Measurements from ENCODE around the gene CD2AP. TPM values are rescaled to one million over a fixed set of nuclear protein-coding genes. Genes with fewer than 3 reads are reported as not detected.

Gene CD2AP
- total and polyA plus RNA-seq, 10 donors: 7.2 to 41.9 (median 31.9) TPM

- Histone ChIP-seq H3K9me3 (peaks cover 0 to 4% (median 0%) of the 10 kb centered on the region in 8 donors), H3K4me1 (peaks cover 0 to 10% (median 1%) of the 10 kb centered on the region in 6 donors), H3K4me3 (no peak overlapping the region), H3K27me3 (replicated peaks in 1 of 7) (no peaks in the 10 kb centered on the region), H3K36me3 (no peaks in the 10 kb centered on the region), H3K27ac (no peak overlapping the region)
- TF ChIP-seq CTCF (IDR thresholded peaks at IDR 0.05 in 8 of 11, conservative IDR thresholded peaks at IDR 0.05 in 3 of 11) (no peak), POLR2AphosphoS5 (IDR thresholded peaks at IDR 0.05) (no peak), POLR2A (IDR thresholded peaks at IDR 0.05) (no peak)
- intact Hi-C loops (cut with DNase I; ENCODE audit: low total_unique reads): no loop called here
- 88 to 97% (median 93%) methylated on average over 1 of the region's 1 CpG for WGBS, 5 donors
- no peak for DNase-seq
These were observed 13.5 kb upstream of the CD2AP start for GRCh38 chr6:47464052-47464451.

- Histone ChIP-seq H3K9me3 (peaks cover 0 to 4% (median 0%) of the 10 kb centered on the region in 8 donors), H3K36me3 (no peaks in the 10 kb centered on the region), H3K27ac (no peak overlapping the region), H3K4me3 (no peak overlapping the region), H3K4me1 (peaks cover 0 to 10% (median 1%) of the 10 kb centered on the region in 6 donors), H3K27me3 (replicated peaks in 1 of 7) (no peaks in the 10 kb centered on the region)
- DNase-seq: no peak
- WGBS, 5 donors: 60 to 75% (median 67%) methylated on average over 1 of the region's 1 CpG
- intact Hi-C loops (cut with DNase I; ENCODE audit: low total_unique reads): no loop called here
- TF ChIP-seq POLR2AphosphoS5 (IDR thresholded peaks at IDR 0.05) (no peak), POLR2A (IDR thresholded peaks at IDR 0.05) (no peak), CTCF (IDR thresholded peaks at IDR 0.05 in 8 of 11, conservative IDR thresholded peaks at IDR 0.05 in 3 of 11) (no peak)
These were observed 12.5 kb upstream of the CD2AP start for GRCh38 chr6:47465117-47465516.

DNA sequence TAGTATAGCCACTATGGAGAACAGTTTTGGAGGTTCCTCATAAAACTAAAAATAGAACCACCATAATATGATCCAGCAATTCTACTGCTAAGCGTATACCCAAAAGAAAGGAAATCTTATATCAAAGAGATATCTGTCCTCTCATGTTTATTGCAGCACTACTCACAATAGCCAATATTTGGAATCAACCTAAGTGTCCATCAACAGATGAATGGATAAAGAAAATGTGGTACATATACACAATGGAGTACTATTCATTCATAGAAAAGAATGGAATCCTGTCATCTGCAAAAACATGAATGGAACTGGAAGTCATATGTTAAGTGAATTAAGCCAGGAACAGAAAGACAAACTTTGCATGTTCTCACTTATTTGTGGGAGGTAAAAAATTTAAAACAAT, 5.7 kb upstream of the CD2AP start:
- intact Hi-C loops (cut with DNase I; ENCODE audit: low total_unique reads): no loop called here
- Histone ChIP-seq H3K4me1 (peaks cover under 1 to 8% (median 4%) of the 10 kb centered on the region in 6 donors), H3K9me3 (peaks cover 0 to 7% (median 0%) of the 10 kb centered on the region in 8 donors), H3K27me3 (replicated peaks in 1 of 7) (no peaks in the 10 kb centered on the region), H3K4me3 (no peak overlapping the region), H3K27ac (no peak overlapping the region), H3K36me3 (no peaks in the 10 kb centered on the region)
- 73 to 85% (median 77%) methylated on average over 1 of the region's 1 CpG for WGBS, 5 donors
- no peak for DNase-seq
- TF ChIP-seq POLR2AphosphoS5 (IDR thresholded peaks at IDR 0.05): no peak
- TF ChIP-seq CTCF (IDR thresholded peaks at IDR 0.05 in 8 of 11, conservative IDR thresholded peaks at IDR 0.05 in 3 of 11): no peak
- no peak for TF ChIP-seq POLR2A (IDR thresholded peaks at IDR 0.05)

DNA sequence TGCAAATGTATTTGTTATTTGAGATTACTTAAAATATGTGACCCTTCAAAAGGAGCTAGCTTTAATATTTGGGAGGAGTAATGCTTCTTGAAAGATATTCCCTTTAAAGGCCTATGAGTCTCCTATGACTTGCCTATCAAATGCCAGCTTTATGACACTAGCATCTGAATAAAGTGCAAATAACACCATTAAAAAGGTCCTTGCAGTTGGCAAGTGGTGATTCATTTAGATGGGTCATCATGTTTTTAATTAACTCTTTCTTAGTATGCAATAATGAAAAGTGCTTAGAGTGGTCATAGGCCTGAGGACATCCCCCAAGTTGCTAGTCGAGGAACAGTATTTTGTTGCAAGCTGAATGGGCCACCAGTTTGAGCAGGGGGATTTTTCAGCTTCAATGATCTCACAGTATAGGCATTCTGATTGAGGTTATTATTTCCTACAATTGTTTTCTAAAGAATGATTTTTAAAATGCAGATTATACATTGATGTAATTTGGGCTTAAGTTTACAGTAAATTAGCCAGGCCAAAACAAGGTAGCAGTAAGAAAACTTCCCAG, 3.7 kb upstream of the CD2AP start:
- Histone ChIP-seq H3K36me3 (no peaks in the 10 kb centered on the region), H3K4me3 (no peak overlapping the region), H3K27me3 (replicated peaks in 1 of 7) (no peaks in the 10 kb centered on the region), H3K9me3 (peaks cover 0 to 7% (median 0%) of the 10 kb centered on the region in 8 donors), H3K4me1 (peaks cover 5 to 18% (median 10%) of the 10 kb centered on the region in 6 donors), H3K27ac (no peak overlapping the region)
- DNase-seq: no peak
- 70 to 90% (median 86%) methylated on average over 1 of the region's 1 CpG for WGBS, 5 donors
- TF ChIP-seq CTCF (IDR thresholded peaks at IDR 0.05 in 8 of 11, conservative IDR thresholded peaks at IDR 0.05 in 3 of 11): no peak
- no peak for TF ChIP-seq POLR2AphosphoS5 (IDR thresholded peaks at IDR 0.05)
- TF ChIP-seq POLR2A (IDR thresholded peaks at IDR 0.05): no peak
- intact Hi-C loops (cut with DNase I; ENCODE audit: low total_unique reads): no loop called here

Measured in spleen (tissue), 11 donors.